NCI-H524 treated with DMSO at 0.1 percent for 48 hours (cell line): Measurements from ENCODE around the gene PPP1CA.

Source experiments
- DNase-seq: peaks from one replicate; lab custom pipeline; 2025; lab: John Stamatoyannopoulos, UW

PPP1CA gene

GRCh38 chr11:67351275-67352005 lies 50.2 kb downstream of the PPP1CA start:
- no peak for DNase-seq

- no peak for DNase-seq
Observed at GRCh38 chr11:67349928-67350465, 51.7 kb downstream of the PPP1CA start.

- DNase-seq, result no peak
Observed at GRCh38 chr11:67349457-67349856, 52.2 kb downstream of the PPP1CA start.

DNA sequence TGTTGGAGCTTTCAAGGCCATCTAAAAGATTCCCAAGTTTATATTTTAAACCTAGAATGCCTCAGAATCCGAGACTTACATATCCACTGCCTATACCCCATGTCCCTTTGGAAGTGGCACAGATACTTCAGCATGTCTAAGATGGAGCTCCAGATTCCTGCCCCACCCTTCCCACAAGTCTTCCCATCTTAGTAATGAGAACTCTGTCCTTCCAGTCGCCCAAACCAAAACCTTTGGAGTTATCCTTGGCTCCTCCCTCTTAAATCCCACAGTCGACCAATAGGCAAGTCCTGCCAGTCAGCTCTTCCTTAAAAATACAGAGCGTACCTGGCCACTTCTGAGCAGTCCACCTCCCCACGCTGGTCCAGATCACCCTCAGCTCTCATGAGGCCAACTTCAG lies 52.6 kb downstream of the PPP1CA start:
- no peak for DNase-seq
